ENCODE results near the gene ARSG.

- TF ChIP-seq EZH2 (IDR thresholded peaks at IDR 0.05; ENCODE audit: borderline replicate concordance, low read depth, low read length) (no peak), HOXB6 (CRISPR knock-in tag; IDR thresholded peaks at IDR 0.05; ENCODE audit: borderline replicate concordance) (no peak), DPF2 (IDR thresholded peaks at IDR 0.05) (no peak), SP1 (CRISPR knock-in tag; IDR thresholded peaks at IDR 0.05) (no peak)
Observed at GRCh38 chr17:68451670-68452354, 160.5 kb downstream of the ARSG start.
